Fibroblast of pulmonary artery (primary cell): Measurements from ENCODE around the gene CRIM1.
A peak's percentile ranks its signal among the peaks of the same experiment; 100 is the strongest.

ENCODE experiments used
- DNase-seq: peaks from one replicate; pipeline ENCODE4 v3.0.0-alpha.2; 2010; ENCODE audit warnings: low read depth
- H3K4me3 ChIP-seq: replicated peaks from 2 replicates; pipeline ENCODE4 v1.5.1; 2011; ENCODE audit warnings: low read depth, mild to moderate bottlenecking, control low read depth, low read length, moderate library complexity
- TF ChIP-seq, protein P1 (sequence below): IDR thresholded peaks from 2 replicates; pipeline ENCODE4 v1.5.1; 2011; ENCODE audit warnings: mild to moderate bottlenecking, control low read depth, low read length, inconsistent platforms; ENCODE audit errors: missing control alignments

CRIM1 gene

DNA sequence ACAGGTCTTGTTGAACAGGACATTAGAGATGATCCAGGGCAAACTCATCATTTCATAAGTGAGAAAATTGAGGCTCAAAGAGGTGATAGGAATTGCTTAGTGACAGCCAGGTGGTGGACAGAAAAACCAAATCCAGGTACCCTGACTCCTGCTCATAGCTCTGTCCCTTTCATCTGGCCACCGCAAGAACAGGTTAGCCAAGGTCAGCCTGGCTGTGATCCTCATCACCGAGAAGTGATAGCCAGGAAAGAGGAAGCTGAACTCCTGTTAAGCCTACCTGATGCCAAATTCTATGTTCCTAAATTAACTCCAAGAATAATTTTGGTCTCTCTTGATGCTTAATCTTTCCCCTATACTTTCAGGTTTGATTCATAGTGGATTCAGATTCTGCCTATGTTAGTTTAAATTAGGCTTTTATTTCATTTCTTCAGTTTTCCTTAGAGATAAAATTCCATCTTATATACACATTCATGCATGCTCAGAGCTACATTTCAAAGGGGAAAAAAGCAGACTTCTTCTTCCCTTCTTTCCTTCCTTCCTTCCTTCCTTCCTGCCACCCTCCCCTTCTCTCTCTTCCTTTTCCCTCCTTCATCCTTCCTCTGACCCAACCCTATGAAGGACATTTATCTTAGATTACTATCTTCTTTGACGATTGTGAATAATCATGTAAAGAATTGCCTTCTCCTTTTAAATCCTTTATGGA lies 17.3 kb upstream of the CRIM1 start:
- H3K4me3 ChIP-seq, result no peak overlapping the region
- TF ChIP-seq, protein P1, sequence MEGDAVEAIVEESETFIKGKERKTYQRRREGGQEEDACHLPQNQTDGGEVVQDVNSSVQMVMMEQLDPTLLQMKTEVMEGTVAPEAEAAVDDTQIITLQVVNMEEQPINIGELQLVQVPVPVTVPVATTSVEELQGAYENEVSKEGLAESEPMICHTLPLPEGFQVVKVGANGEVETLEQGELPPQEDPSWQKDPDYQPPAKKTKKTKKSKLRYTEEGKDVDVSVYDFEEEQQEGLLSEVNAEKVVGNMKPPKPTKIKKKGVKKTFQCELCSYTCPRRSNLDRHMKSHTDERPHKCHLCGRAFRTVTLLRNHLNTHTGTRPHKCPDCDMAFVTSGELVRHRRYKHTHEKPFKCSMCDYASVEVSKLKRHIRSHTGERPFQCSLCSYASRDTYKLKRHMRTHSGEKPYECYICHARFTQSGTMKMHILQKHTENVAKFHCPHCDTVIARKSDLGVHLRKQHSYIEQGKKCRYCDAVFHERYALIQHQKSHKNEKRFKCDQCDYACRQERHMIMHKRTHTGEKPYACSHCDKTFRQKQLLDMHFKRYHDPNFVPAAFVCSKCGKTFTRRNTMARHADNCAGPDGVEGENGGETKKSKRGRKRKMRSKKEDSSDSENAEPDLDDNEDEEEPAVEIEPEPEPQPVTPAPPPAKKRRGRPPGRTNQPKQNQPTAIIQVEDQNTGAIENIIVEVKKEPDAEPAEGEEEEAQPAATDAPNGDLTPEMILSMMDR, result no peak
- no peak for DNase-seq

DNA sequence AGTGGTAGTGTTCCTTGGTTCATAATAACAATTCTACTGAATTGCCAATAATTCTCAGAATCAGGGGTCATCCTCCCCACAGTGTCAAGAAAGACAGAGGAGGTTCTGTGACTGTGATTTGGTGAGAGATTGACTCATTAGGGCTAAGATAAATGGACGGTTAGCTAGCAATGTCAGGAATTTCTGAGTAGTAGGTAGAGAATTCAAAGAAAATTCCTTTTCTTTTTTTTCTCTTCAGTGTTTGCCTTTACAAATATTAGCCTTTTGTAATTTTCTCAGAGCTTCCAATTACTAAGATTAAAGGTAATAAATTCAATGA lies 16.8 kb upstream of the CRIM1 start:
- TF ChIP-seq, protein P1, result no peak
- DNase-seq, result no peak
- no peak overlapping the region for H3K4me3 ChIP-seq

DNA sequence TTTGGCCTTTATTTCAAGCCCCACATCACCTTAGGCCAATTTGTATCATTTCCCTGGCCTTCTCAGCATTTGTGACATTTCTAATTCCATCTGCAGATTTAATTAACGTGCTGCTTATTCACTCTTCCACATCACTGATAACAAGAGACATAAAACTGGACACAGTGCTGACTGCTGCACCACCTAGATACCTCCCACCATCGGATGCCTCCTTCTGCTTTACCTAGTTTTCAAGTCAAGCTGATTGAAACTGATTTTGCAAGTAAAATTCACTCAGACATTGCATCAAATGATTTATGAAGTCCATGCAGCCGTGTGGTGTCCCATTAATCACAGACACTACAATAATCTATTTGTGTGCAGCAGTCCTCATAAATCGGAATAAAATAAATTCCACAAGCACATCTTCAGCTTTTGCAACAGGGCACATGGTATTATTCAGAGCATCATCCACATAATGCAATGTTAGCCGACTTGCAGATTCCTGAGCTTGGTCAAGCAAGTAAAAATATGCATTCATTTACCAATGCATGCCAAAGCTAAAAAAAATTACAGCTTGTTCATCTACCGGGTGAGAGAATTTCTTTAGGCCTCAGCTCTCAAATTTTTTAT lies 15.9 kb upstream of the CRIM1 start:
- TF ChIP-seq, protein P1, result no peak
- no peak overlapping the region for H3K4me3 ChIP-seq
- peak; percentile 43 for DNase-seq

DNA sequence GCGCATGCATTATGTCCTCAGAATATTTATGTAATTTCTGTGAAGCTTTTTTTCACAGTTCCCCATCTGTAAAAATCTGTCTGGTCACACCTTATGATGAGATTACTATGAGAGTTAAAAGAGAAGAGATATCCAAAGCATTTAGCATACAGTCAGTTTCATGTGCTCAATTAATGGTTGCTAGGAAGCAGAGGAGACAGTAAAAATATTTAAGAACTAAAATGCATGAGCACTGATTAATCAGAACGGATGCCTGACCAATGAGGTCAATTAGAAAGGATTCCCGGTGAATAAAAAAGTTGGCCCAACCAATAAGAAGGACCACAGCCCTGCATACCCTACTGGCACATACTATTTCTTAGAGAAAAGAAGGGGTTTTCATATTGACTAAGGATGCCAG lies 12.0 kb upstream of the CRIM1 start:
- TF ChIP-seq, protein P1, result no peak
- H3K4me3 ChIP-seq, result no peak overlapping the region
- no peak for DNase-seq

DNA sequence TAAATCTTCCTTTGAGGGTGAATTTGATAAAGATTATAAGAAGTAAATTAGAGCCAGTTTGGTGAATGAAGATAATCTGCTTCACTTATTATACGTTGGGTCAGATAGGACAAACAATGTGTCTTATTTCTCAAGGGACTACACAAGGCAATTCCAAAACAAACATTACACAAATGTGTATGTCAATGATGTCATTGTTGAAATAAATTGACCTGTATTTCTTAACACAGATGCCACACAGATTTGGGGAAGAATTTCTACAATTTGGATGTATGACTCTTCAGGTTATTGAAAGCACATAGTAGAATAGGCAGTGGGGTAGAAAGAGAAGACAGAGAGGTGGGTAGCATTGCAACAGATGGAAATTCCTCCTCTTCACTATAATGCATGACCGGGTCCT lies 6.9 kb upstream of the CRIM1 start:
- TF ChIP-seq, protein P1, result no peak
- H3K4me3 ChIP-seq, result no peak overlapping the region
- no peak for DNase-seq

DNA sequence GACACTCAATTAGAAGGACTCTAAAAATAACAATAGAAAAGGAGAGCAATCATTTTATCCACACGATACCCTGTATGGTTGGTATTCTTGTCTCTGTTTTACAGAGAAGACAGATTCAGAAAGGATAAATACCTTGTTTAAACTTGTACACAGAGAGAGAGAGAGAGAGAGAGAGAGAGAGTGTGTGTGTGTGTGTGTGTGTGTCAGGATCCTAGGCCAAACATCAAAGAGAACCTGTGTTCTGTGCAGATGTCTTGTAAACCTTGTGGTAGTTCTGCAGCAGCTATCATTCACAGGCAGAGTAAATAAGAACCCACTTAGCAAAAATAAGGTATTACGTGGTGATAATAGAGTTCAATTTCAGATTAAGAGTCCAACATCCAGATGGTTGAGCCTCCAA lies 4.3 kb upstream of the CRIM1 start:
- no peak for DNase-seq
- TF ChIP-seq, protein P1, result no peak
- no peak overlapping the region for H3K4me3 ChIP-seq
